Endothelial cell of umbilical vein (primary cell): Measurements from ENCODE around the gene ANAPC13. TPM values are rescaled to one million over a fixed set of nuclear protein-coding genes. Genes with fewer than 3 reads are reported as not detected.
A peak's percentile ranks its signal among the peaks of the same experiment; 100 is the strongest.

ENCODE experiments used
- Bru-seq: library from RNA; stranded (reverse); fragments of 400-500 nt; gene quantifications from one replicate; lab custom pipeline; 2021; lab: Mats Ljungman, UMichigan
- BruChase-seq, 2 experiments: library from RNA; stranded (reverse); fragments of 400-500 nt; gene quantifications; one replicate each; lab custom pipeline; 2021; lab: Mats Ljungman, UMichigan
- BruUV-seq: library from RNA; stranded (reverse); fragments of 400-500 nt; replicated peaks from 2 replicates; lab custom pipeline; 2021; lab: Mats Ljungman, UMichigan
- CTCF ChIA-PET: fragments of 300-600, 350-600 bp; sonication (Branson Sonifier 250); formaldehyde crosslinking; loops from one replicate; lab custom pipeline; 2021; ENCODE audit warnings: antibody characterized with exemption, inconsistent platforms; lab: Charles Lee
- POLR2A ChIA-PET: fragments of 300-600, 350-600 bp; sonication (Branson Sonifier 250); formaldehyde crosslinking; loops from one replicate; lab custom pipeline; 2021; ENCODE audit warnings: antibody characterized with exemption, inconsistent platforms; lab: Charles Lee
- DNase-seq: peaks from one replicate; pipeline ENCODE4 v3.0.0-alpha.2; 2011; ENCODE audit warnings: low read depth, low spot score
- FAIRE-seq: peaks from 2 replicates; lab custom pipeline; 2011; peaks lifted over from hg19 to GRCh38; lab: Jason Lieb, UNC
- H2AFZ ChIP-seq: 2 replicates; pipeline ENCODE4 v1.6.0; 2012; ENCODE audit warnings: low read depth, low read length, control low read depth, inconsistent platforms
- H3K27ac ChIP-seq: 2 replicates; pipeline ENCODE4 v1.5.1; 2011; ENCODE audit warnings: low read depth, mild to moderate bottlenecking, control low read depth, low read length, moderate library complexity; ENCODE audit not compliant: insufficient read depth
- H3K27me3 ChIP-seq, 2 experiments: 2 replicates each; pipeline versions ENCODE4 v1.6.0 to v1.6.1; 2011; ENCODE audit warnings: low read length in 2 of 2, mixed read lengths in 1 of 2; ENCODE audit not compliant: control insufficient read depth in 2 of 2, insufficient read depth in 2 of 2
- H3K36me3 ChIP-seq, 2 experiments: 2 replicates in 1 of 2; 3 replicates in 1 of 2; pipeline ENCODE4 v1.5.1; 2011; ENCODE audit warnings: low read length in 2 of 2, mild to moderate bottlenecking in 1 of 2, moderate library complexity in 1 of 2; ENCODE audit not compliant: control insufficient read depth in 2 of 2, insufficient read depth in 2 of 2; ENCODE audit errors: extremely low read depth in 1 of 2
- H3K4me1 ChIP-seq: 3 replicates; pipeline ENCODE4 v1.5.1; 2011; ENCODE audit warnings: mild to moderate bottlenecking, low read length; ENCODE audit not compliant: control insufficient read depth, insufficient read depth; ENCODE audit errors: extremely low read depth
- H3K4me2 ChIP-seq: 2 replicates; pipeline ENCODE4 v1.6.1; 2011; ENCODE audit warnings: low read length, control low read depth, mixed read lengths; ENCODE audit not compliant: insufficient read depth
- H3K4me3 ChIP-seq, 3 experiments: fragments of 200-600 bp in 1 of 3; sonication (generic), shearing (Covaris generic) in 1 of 3; replicated peaks in 1 of 3; 2 replicates each; pipeline ENCODE4 v1.5.1; 2011 to 2016; ENCODE audit warnings: control low read depth in 3 of 3, low read length in 3 of 3, mild to moderate bottlenecking in 2 of 3, inconsistent platforms in 1 of 3, low read depth in 1 of 3, moderate library complexity in 1 of 3; ENCODE audit not compliant: insufficient read depth in 1 of 3
- H3K79me2 ChIP-seq: 2 replicates; pipeline ENCODE4 v1.6.0; 2012; ENCODE audit warnings: low read length, inconsistent platforms; ENCODE audit not compliant: control insufficient read depth, insufficient read depth
- H3K9ac ChIP-seq: replicated peaks from 2 replicates; pipeline ENCODE3; 2011; ENCODE audit warnings: low read length, control low read depth; ENCODE audit not compliant: insufficient read depth; ENCODE audit errors: extremely low read depth
- H3K9me1 ChIP-seq: replicated peaks from 3 replicates; pipeline ENCODE4 v1.6.0; 2011; ENCODE audit warnings: mild to moderate bottlenecking, low read length; ENCODE audit not compliant: control insufficient read depth, insufficient read depth; ENCODE audit errors: extremely low read depth
- H3K9me3 ChIP-seq: replicated peaks from 2 replicates; pipeline ENCODE4 v1.5.1; 2012; ENCODE audit warnings: low read length, inconsistent platforms; ENCODE audit not compliant: control insufficient read depth, insufficient read depth
- H4K20me1 ChIP-seq: replicated peaks from 2 replicates; pipeline ENCODE3; 2011; ENCODE audit warnings: mild to moderate bottlenecking, low read length; ENCODE audit not compliant: control insufficient read depth, insufficient read depth; ENCODE audit errors: extremely low read depth
- CTCF ChIP-seq, 2 donors: IDR thresholded peaks; 1 replicate in 1 of 2; 2 replicates in 1 of 2; pipeline ENCODE4 v1.5.1; 2011; ENCODE audit warnings: low read length in 2 of 2, mild to moderate bottlenecking in 2 of 2, moderate library complexity in 2 of 2, control low read depth in 1 of 2, inconsistent platforms in 1 of 2, low read depth in 1 of 2; ENCODE audit not compliant: insufficient read depth in 1 of 2; ENCODE audit errors: extremely low read depth in 1 of 2
- EZH2 ChIP-seq: IDR thresholded peaks from 2 replicates; pipeline ENCODE4 v1.6.1; 2012; ENCODE audit warnings: borderline replicate concordance, low read depth, mild to moderate bottlenecking, moderate library complexity, low read length, inconsistent platforms; ENCODE audit not compliant: severe bottlenecking
- FOS ChIP-seq: IDR thresholded peaks from 2 replicates; pipeline ENCODE4 v1.6.1; 2011; ENCODE audit warnings: mild to moderate bottlenecking, low read length, moderate library complexity, borderline replicate concordance; ENCODE audit not compliant: insufficient read depth
- GATA2 ChIP-seq: IDR thresholded peaks from 2 replicates; pipeline ENCODE4 v1.7.0; 2011; ENCODE audit warnings: low read depth, mild to moderate bottlenecking, moderate library complexity, mixed read lengths, low read length; ENCODE audit not compliant: insufficient read length, insufficient read depth
- JUN ChIP-seq: IDR thresholded peaks from 2 replicates; pipeline ENCODE4 v1.6.1; 2011; ENCODE audit warnings: borderline replicate concordance, low read depth; ENCODE audit not compliant: insufficient read length, insufficient read depth
- MAX ChIP-seq: IDR thresholded peaks from 2 replicates; pipeline ENCODE4 v1.6.1; 2011; ENCODE audit not compliant: insufficient read depth, insufficient read length
- MYC ChIP-seq: IDR thresholded peaks from one replicate; pipeline ENCODE4 v1.6.1; 2011; ENCODE audit warnings: mild to moderate bottlenecking, low read depth, low read length
- POLR2A ChIP-seq: IDR thresholded peaks from 2 replicates; pipeline ENCODE4 v1.6.1; 2012; ENCODE audit warnings: low read depth, mild to moderate bottlenecking, control low read depth, low read length
- POLR2AphosphoS5 ChIP-seq: IDR thresholded peaks from 2 replicates; pipeline ENCODE4 v1.6.1; 2012; ENCODE audit warnings: low read depth, mild to moderate bottlenecking, control low read depth, low read length, moderate library complexity; ENCODE audit not compliant: insufficient read depth
- dilution Hi-C: fragments of 300-500 bp; cut with MboI; formaldehyde crosslinking; loops from one replicate; pipeline ENCODE4 v1.15.0; 2019; ENCODE audit warnings: low sequenced_read_pairs; ENCODE audit not compliant: extremely low pct_ligation_motif_present
- intact Hi-C: fragments of 100-400 bp; cut with micrococcal nuclease; formaldehyde crosslinking; loops from one replicate; pipeline ENCODE4 v1.10.0; 2022
- long read RNA-seq: library from polyadenylated mRNA; stranded (forward); transcript quantifications from one replicate; pipeline ENCODE4 v2.0.0, GENCODE V29; 2021
- polyA minus RNA-seq, 3 experiments: library from RNA; depleted of rRNA, polyadenylated mRNA; stranded (reverse); fragments of >200 nt; gene quantifications; 1 replicate in 1 of 3; 2 replicates in 2 of 3; pipeline ENCODE4 v1.2.3, GENCODE V29; 2011
- polyA plus RNA-seq, 4 experiments: library from polyadenylated mRNA; depleted of rRNA in 3 of 4; stranded (reverse) in 3 of 4; unstranded in 1 of 4; fragments of >200 nt; gene quantifications; 2 replicates each; pipeline versions ENCODE4 v1.2.1 to v1.2.3, GENCODE V29; 2011 to 2012; ENCODE audit warnings: missing spikeins in 1 of 4
- total RNA-seq: library from RNA; stranded (reverse); gene quantifications from 2 replicates; pipeline ENCODE4 v1.2.3, GENCODE V29; 2021

The ANAPC13 gene
- total RNA-seq = 50.8 and 58.6 TPM in 2 replicates
- polyA plus RNA-seq = 32.2 and 48.4 TPM in 2 replicates
- polyA plus RNA-seq (2011; cell fraction: cytosol; rRNA removed) = 71.2 and 75.9 TPM in 2 replicates
- 27.4 and 35.1 TPM in 2 replicates for polyA plus RNA-seq (2011; cell fraction: nucleus; rRNA removed)
- 77.3 and 108 TPM in 2 replicates for polyA plus RNA-seq (2012)
- polyA minus RNA-seq = 14.2 and 21.6 TPM in 2 replicates
- 18.0 TPM for polyA minus RNA-seq (2011; cell fraction: cytosol; rRNA and poly(A)+ RNA removed)
- 16.1 and 19.2 TPM in 2 replicates for polyA minus RNA-seq (2011; cell fraction: nucleus; rRNA and poly(A)+ RNA removed)
- Bru-seq, nascent RNA = percentile 77 among the genes with signal in this experiment
- percentile 92 among the genes with signal in this experiment for BruChase-seq, experiment 1, labeled RNA remaining after a 6-hour chase
- percentile 84 among the genes with signal in this experiment for BruChase-seq, experiment 2, labeled RNA remaining after a 2-hour chase
- long read RNA-seq, transcript ANAPC13-204 (3 exons, 1,840 nt) = minor isoform, 77 of 231 reads
- long read RNA-seq, transcript ANAPC13-201 (3 exons, 1,209 nt) = major isoform, 134 of 231 reads
- long read RNA-seq, transcript ANAPC13-206 (3 exons, 1,420 nt) = minor isoform, 7 of 231 reads
- long read RNA-seq, transcript ANAPC13-203 (2 exons, 686 nt) = minor isoform, 7 of 231 reads
- long read RNA-seq, partial matches to known transcripts = 2 of 231 reads
- long read RNA-seq, other reads (novel, unspliced or antisense) = 4 of 231 reads

GRCh38 chr3:134485718-134486576 lies at the start of gene ANAPC13, which contains the start of gene CEP63:
Gene ANAPC13 (minus strand): TSS chr3:134485985. CDS start chr3:134482904, 3,081 bp downstream.
Gene CEP63 (plus strand): TSS chr3:134486057. CDS start chr3:134495321, 9,264 bp downstream.
- peaks cover 60% of the 10 kb centered on the region for H3K79me2 ChIP-seq
- peak within 1 kb of the TSS; percentile 92 for H3K4me2 ChIP-seq
- TF ChIP-seq JUN (no peak), EZH2 (no peak), GATA2 (no peak), POLR2A (peak; percentile 82), CTCF (IDR thresholded peaks at IDR 0.05; ENCODE audit: extremely low read depth in 1 of 2, insufficient read depth in 1 of 2, low read depth in 1 of 2, low read length in 2 of 2) (no peak), POLR2AphosphoS5 (peak; percentile 87), FOS (peak; percentile 17), MYC (peak; percentile 31), MAX (peak; percentile 80)
- H3K27ac ChIP-seq = peak within 1 kb of the TSS; percentile 92
- no TSS peak for BruUV-seq
- no peaks in the 10 kb centered on the region for H3K9me3 ChIP-seq
- H3K9ac ChIP-seq = peak within 1 kb of the TSS; percentile 94
- no peaks in the 10 kb centered on the region for H3K9me1 ChIP-seq
- peak within 1 kb of the TSS; percentile 75 to 88 (median 75) for H3K4me3 ChIP-seq
- FAIRE-seq (peak; percentile 85), DNase-seq (peak; percentile 99)
- peaks cover 3 to 5% of the 10 kb centered on the region in 2 experiments for H3K36me3 ChIP-seq
- CTCF ChIA-PET = interaction anchor here (0.7 to 2.3 kb wide), 8 partner anchors 12 to 273 kb away, joined by 3 to 16 read pairs (median 4); no protein-coding TSS in a partner anchor
- POLR2A ChIA-PET = interaction anchor here (0.7 to 2.4 kb wide), 8 partner anchors 48 to 1750 kb away, joined by 3 to 10 read pairs (median 4); partner anchors contain the start of gene AMOTL2
- dilution Hi-C loops = no loop called here
- peaks cover 45% of the 10 kb centered on the region for H3K4me1 ChIP-seq
- intact Hi-C loops = loop anchor here (1.0 to 10.0 kb wide), 4 partner anchors 112 to 914 kb away; partner anchors contain the start of genes AMOTL2 and CDV3
- H4K20me1 ChIP-seq = no peaks in the 10 kb centered on the region
- H3K27me3 ChIP-seq = no peaks in the 10 kb centered on the region
- peak within 1 kb of the TSS; percentile 68 for H2AFZ ChIP-seq
